HG02588 (cell line): ENCODE data around the gene HACD4.

Experiments used
- ATAC-seq: cut with Tn5 transposase; IDR thresholded peaks from one replicate; pipeline ENCODE4 v1.9.1; 2021; ENCODE audit warnings: mild to moderate bottlenecking, moderate library complexity; ENCODE audit not compliant: unreplicated experiment

The HACD4 gene, protein sequence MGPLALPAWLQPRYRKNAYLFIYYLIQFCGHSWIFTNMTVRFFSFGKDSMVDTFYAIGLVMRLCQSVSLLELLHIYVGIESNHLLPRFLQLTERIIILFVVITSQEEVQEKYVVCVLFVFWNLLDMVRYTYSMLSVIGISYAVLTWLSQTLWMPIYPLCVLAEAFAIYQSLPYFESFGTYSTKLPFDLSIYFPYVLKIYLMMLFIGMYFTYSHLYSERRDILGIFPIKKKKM

GRCh38 chr9:21031091-21031807, at the start of gene HACD4:
TSS of gene HACD4 (minus strand) at chr9:21031640. CDS start at chr9:21031590, 50 bp downstream.
- peak; percentile 85 for ATAC-seq

GRCh38 chr9:21080793-21081192, 49.4 kb upstream of the HACD4 start:
- no peak for ATAC-seq

GRCh38 chr9:21078702-21079101, 47.3 kb upstream of the HACD4 start:
- ATAC-seq, result no peak

DNA sequence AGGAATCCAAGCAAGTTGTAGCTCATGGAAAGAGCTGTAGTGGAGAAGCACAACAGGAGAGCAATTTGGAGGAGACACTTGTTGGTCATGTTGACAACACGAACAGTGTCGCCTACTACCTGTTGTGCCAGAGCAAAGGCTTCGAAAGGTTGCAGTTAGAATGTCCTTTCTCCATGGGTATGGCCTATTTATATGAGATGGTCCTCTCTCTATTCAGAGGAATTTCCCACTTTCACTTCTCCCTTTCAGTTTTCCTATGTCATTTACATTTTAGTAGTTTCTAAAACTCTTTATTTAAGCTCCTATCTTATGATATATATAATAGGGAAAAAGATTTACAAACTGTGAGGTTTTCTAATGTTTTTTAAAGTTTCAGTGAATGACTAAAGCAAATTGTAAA, 46.3 kb upstream of the HACD4 start, which contains the start of gene IFNB1:
TSS of gene IFNB1 (minus strand) at position 162 of the 400 bp plus-strand sequence. CDS start at position 89, 73 bp downstream.
- ATAC-seq, result no peak

GRCh38 chr9:21075484-21075883, 44.0 kb upstream of the HACD4 start:
- no peak for ATAC-seq

- no peak for ATAC-seq
Measured at GRCh38 chr9:21070906-21071305, 39.5 kb upstream of the HACD4 start.

DNA sequence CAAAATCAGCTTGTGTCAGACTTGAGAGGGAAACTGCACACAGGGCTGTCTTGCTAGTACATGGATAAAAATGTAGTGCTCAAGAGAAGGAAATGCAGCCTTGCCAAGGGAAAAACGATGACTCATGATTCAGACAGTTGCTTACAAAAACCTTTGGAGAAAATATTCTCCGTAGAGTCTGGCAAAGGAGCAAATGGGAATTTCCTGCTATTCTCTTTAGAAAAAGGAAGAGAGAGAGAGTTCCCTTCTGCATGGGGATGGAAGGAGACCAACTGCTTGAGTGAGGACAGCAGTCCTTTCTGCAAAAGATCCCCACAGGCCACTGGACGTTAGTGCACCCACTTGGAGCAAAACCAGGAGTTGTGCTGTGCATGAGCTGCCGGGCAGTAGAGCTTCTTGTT, 38.7 kb upstream of the HACD4 start:
- no peak for ATAC-seq

GRCh38 chr9:21060919-21061561, 29.6 kb upstream of the HACD4 start:
- no peak for ATAC-seq

GRCh38 chr9:21056931-21057330, 25.5 kb upstream of the HACD4 start:
- no peak for ATAC-seq

DNA sequence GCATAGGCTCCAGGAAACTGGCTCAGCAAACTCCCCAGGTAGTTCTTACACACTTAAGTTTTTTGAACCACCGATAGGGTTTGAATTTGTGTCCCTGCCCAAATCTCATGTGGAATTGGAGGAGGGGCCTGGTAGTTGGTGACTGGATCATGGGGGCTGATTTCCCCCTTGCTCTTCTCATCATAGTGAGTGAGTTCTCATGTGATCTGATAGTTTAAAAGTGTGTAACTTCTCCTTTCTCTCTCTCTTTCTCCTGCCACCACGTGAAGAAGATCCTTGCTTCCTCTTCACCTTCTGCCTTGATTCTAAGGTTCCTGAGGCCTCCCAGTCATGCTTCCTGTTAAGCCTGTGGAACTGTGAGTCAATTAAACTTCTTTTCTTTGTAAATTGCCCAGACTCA, 22.4 kb upstream of the HACD4 start:
- ATAC-seq, result no peak

- ATAC-seq, result no peak
Measured at GRCh38 chr9:21047281-21047691, 15.8 kb upstream of the HACD4 start.

- ATAC-seq, result no peak
Measured at GRCh38 chr9:21043841-21044240, 12.4 kb upstream of the HACD4 start.

DNA sequence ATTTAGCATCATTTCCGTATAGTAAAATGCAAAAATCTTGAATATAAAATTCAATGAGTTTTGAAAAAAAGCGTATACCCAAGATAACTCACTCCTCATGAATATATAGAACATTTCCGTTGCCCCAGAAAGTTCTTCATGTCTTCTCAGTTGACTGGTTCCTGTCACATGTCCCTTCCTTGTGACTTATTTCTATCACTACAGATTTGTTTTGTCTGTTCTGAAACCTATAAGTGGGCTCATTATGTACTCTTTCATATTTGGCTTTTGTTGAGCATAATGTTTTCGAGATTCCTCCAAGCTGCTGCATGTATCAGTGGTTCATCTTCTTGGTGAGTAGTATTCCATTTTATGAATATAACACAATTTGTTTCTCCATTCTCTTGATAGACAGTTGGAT, 11.0 kb upstream of the HACD4 start:
- ATAC-seq, result no peak

GRCh38 chr9:21039302-21039701, 7.9 kb upstream of the HACD4 start:
- ATAC-seq, result no peak

- no peak for ATAC-seq
Measured at GRCh38 chr9:21037278-21037677, 5.8 kb upstream of the HACD4 start.

DNA sequence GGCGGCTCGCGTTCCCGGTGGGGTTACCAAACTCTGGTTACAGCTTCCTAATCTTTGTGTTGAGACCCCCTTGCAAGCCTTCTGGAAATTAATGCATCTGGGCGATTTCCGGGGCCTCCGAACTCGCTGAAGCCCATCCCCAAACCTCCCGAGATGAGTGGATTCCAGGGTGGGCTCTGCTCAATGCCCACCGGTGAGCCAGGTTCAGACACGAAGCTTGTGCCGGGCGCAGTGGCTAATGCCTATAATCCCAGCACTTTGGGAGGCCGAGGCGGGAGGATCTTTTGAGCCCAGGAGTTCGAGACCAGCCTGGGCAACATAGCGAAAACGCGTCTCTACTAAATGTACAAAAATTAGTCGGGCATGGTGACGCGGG, 356 bp upstream of the HACD4 start:
- no peak for ATAC-seq

DNA sequence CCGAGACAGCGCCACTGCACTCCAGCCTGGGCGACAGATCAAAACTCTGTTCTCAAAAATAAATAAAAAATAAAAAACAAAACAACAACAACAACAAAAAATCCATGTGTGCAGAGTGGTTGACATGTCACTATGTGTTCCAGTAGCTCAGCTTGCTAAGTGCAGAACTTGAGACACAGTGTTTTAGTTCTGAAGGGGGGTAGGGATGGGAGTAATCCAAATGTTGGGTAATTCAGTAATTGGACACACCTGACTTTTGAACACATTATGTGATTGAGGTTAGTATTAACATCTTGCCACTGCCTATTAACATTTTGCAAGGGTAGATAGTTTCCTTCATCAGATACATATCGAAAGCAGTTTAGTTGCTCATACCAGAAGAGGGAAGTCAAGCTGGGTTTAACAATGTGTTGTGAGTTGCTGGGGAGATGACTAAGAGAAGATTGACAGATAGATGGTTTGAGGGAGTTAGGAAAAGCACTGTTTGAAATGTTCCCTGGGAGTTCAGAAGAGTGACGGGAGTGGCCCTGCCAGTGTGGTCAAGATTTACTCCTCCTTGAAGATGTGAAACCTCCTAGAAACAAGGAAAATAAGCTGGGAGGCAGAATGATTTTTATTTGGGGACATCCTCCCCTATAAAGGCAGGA, 928 bp downstream of the HACD4 start:
- peak; percentile 71 for ATAC-seq

DNA sequence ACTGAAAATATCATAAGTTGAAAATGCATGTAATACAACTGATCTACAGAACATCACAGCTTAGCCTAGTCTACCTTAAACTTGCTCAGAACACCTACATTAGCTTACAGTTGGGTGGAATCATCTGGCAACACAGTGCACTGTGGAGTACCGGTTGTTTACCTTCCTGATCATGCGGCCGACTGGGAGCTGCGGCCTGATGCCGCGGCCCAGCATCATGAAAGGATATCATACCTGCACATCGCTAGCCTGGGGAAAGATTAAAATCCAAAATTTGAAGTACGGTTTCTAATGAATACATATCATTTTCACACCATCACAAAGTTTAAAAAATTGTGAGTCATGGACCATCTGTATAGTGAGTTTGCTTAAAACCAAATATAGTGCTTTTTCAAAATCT, 1.8 kb downstream of the HACD4 start:
- no peak for ATAC-seq

DNA sequence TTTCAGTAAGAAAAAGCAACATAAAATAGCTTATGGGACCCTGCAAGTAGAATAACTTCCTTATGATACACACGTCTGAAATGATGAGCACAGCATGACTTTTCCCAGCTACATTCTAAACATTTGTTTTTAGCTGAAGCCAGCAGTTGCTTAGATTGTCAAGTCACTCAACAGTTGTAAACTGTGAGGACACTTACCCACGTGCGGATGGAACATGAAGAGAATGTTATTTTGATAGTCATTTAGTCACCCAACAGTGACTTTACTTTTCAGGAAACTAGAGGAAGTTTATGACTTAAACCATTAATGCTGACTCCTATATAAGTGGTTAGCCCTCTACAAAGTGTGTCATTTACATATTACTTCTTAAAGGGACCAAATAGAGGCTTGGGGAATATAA, 3.0 kb downstream of the HACD4 start:
- ATAC-seq, result no peak

DNA sequence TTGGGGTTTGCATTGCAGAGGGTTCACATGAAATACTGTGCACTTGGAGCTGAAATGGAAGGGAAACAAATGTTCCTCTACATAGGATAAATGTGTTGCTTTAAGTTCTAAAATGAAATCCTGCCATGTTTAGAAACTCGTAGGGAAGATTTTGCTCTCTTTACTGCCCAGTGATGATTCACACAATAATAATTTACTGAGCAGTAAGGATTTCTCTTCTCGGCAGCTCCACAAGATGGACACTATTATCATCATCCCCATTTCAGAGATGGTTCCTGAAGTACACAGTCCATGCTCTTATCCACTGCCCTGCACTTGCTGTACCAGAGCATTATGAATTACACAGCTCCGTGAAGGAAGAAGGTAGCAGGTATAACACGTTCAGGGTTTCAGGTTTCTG, 4.1 kb downstream of the HACD4 start:
- no peak for ATAC-seq

- no peak for ATAC-seq
Measured at GRCh38 chr9:21023861-21024260, 7.6 kb downstream of the HACD4 start.

GRCh38 chr9:21018177-21018576, 13.3 kb downstream of the HACD4 start:
- ATAC-seq, result no peak
